A549 treated with GW870086 at 1 μM for 4 hours (cell line): Measurements from ENCODE around the gene RACGAP1. TPM values are rescaled to one million over a fixed set of nuclear protein-coding genes. Genes with fewer than 3 reads are reported as not detected.

ENCODE experiments used
- total RNA-seq: library from RNA; stranded (reverse); fragments of 200-300 nt; extraction: Qiagen RNA extraction; gene quantifications from 5 replicates; pipeline ENCODE4 v1.2.3, GENCODE V29; 2022; ENCODE audit warnings: low read depth

RACGAP1 gene, protein sequence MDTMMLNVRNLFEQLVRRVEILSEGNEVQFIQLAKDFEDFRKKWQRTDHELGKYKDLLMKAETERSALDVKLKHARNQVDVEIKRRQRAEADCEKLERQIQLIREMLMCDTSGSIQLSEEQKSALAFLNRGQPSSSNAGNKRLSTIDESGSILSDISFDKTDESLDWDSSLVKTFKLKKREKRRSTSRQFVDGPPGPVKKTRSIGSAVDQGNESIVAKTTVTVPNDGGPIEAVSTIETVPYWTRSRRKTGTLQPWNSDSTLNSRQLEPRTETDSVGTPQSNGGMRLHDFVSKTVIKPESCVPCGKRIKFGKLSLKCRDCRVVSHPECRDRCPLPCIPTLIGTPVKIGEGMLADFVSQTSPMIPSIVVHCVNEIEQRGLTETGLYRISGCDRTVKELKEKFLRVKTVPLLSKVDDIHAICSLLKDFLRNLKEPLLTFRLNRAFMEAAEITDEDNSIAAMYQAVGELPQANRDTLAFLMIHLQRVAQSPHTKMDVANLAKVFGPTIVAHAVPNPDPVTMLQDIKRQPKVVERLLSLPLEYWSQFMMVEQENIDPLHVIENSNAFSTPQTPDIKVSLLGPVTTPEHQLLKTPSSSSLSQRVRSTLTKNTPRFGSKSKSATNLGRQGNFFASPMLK
- total RNA-seq: 68.2 to 84.2 TPM (median 78.5 TPM) in 5 replicates

DNA sequence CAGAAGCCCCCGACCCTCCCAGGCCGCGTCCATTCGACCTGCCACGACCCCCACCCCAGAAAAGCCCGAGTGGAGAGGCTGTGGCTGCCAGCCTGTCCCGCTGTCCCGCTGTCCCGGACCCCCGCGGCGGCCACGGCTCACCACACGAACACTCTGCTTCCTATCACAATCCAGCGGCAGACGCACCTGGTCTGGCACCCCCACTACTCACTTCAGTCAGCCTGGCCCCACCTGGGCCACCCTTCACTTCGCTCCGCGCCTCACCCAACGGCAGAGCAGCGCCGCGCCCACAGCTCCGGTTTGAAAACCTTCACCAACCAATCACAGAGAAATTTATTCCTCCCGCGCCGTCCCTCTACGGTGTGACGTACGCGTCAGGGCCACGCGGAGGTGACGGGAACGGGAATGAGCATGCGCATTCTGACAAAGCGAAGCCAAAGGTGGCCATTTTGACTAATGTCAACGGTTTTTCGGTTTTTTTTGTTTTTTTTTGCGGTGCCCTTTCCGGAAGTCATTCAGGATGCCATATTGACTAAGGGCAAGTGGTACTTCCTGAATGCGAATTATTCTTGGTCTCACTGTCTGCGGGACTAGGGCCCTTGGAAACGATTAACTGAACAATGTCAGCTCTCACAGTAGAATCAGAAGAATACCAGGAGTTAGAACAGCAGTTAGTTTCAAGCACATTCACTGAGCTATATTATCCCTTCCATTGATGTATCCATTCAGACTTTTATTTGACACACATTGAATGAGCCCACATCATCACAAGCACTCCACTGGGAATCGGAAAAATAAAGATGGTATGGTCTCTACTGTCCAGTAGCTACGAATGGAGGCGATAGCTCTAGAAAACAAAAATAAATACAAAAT, at the start of gene RACGAP1:
Gene RACGAP1, minus strand, starts transcription at position 308 of the 873 bp plus-strand sequence. CDS start 8,779 bp downstream, outside the sequence.

DNA sequence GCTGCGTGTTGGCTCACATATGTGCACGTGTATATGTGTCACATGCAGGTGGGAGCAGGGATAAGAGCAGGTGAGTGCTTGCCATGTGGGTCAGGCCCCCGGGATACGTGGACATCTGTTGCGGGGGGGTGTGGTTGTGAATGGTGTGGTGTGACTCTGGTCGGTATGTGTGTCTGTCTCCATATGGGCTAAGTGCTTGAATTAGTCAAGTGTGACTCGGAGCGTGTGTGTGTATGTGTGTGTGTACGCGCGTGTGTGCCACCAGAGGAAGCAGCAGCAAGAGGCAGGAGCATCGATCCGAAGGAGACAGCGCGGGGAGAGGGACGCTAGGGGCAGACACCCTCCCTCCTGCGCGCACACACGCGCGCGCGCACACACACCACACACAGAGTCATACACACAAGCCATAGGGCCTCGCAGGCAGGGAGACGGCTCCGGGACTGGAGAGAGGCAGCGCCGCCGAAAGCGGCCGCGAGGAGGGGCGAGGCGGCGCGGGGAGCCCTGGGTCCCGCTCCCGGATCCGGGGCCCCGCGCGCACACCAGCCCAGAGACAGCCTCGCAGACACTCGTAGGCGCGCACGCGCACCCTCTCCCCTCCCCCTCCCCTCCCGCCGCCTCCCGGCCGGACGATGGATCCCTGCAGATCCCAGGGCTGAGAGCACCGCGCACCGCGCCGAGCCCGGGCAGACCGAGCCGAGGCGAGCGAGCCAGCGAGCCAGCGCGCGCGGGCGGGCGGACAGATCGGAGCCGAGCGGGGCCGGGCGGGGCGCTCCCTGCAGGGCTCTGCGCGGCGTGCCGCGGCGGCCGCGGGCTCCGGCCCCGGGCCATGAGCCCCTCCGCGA, 31.9 kb upstream of the RACGAP1 start, which contains the start of gene ASIC1:
Gene ASIC1, plus strand, starts transcription at position 597 of the 842 bp plus-strand sequence. CDS start 1,171 bp downstream, outside the sequence.

DNA sequence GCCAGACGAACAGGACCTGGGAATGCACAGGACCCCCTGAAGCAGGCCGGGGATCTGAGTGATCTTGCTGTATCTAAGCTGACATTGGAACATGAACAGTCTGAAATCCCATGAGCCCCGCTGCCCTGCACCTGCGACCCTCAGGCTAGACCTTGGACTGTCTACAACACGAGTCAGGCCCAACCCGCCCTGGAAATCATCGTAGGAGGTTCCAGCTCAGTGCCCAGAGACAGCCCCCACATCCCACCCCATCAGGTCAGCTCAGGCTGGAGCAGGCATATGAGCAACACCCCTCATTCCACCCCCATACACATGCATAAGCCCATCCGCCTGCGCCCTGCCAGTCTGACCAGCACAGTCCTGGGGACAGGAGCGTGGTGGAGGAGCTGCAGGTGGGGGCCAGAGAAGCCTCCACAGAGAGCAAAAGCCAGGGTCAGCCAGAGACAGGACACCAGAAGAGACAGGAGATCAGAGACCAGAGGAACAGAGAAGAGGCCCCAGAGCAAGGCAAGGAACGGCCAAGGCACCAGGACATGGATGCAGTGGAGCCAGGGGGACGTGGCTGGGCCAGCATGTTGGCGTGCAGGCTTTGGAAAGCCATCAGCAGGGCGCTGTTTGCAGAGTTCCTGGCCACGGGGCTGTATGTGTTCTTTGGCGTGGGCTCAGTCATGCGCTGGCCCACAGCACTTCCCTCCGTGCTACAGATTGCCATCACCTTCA, 52.5 kb downstream of the RACGAP1 start, which contains the start of gene AQP6:
Gene AQP6, plus strand, starts transcription at position 307 of the 720 bp plus-strand sequence. Its CDS starts 227 bp downstream, at position 534.

DNA sequence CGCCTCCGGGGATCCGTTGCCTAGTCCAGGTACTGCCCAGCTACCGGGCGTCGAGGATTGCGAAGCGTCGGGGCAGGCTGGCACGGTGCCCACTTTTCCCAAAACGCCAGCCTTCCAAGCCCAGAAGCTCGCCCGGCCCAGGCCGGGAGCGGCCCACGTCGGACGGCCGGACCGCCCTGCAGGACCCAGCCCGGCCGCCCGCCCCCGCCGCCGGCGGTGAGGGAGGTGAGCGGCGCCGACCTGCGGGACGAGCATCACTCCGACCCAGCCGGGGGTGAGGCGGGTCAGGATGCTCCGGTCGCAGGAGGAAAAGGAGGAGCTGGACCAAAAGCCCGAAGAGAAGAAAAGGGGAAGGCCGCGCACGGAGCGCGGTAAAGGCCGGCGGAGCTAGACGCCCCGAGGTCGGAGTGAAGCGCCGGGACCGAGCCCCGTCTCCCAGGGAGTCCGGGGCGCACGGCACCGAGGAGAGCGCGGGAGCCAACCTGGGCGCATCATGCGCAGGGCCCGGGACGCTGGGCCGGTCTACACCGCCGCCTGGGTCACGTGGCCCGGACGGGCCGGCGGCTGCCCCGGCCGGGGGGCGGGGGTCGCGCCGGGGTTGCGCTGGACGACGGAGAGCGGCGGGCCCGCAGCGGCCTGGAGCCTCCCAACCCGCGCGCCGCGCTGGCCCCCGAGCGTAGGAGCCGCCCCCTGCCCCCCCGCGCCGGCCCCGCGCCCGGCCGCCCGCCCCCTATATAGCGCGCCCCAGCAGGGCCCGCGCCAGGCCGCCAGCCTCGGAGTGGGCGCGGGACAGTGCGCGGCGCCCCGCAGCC, 64.0 kb downstream of the RACGAP1 start, which contains the start of gene AQP5:
Gene AQP5, plus strand, starts transcription at position 762 of the 812 bp plus-strand sequence. CDS start 146 bp downstream, outside the sequence.

DNA sequence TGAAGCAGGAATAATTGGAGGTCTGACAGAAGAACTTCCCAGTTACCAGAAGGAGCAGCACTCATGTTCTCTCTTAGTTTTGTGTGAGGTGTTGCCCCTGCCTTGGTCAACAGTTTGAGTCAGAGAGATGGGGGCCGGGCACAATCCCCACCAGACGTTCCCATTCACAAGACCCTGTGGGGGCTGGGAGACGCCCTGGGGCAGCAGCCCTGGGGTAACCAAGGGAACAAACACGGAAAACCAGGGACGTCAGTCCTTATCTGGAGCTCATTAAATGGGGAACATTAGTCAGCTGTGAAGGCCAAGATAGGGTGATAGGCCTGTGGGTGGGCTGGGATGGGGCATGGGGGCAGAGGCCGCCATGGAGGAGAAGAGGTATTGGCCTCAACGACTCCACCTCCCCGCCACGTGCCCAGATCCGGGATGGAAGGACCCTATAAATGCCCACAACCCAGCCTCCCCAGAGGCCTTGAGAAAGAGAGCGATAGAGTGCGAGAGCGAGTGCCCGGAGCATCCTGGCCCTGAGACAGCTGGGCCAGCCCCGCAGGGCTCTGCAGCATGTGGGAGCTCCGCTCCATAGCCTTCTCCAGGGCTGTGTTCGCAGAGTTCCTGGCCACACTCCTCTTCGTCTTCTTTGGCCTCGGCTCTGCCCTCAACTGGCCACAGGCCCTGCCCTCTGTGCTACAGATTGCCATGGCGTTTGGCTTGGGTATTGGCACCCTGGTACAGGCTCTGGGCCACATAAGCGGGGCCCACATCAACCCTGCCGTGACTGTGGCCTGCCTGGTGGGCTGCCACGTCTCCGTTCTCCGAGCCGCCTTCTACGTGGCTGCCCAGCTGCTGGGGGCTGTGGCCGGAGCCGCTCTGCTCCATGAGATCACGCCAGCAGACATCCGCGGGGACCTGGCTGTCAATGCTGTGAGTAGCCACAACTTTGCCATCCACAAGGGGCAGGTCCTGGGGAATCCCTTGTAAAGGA, 74.7 kb downstream of the RACGAP1 start, which contains the start of gene AQP2:
Gene AQP2, plus strand, starts transcription at position 465 of the 979 bp plus-strand sequence. Its CDS starts 94 bp downstream, at position 559.

Other genes with a start within 250 kb of the RACGAP1 start
- gene NCKAP5L, start 197.1 kb downstream of the RACGAP1 start, total RNA-seq: 7.5 to 9.3 TPM (median 8.1 TPM) in 5 replicates
- 3.8 to 4.4 TPM (median 4.2 TPM) in 5 replicates for gene BCDIN3D, start 182.4 kb downstream of the RACGAP1 start, total RNA-seq
- gene FAIM2, start 121.6 kb downstream of the RACGAP1 start, total RNA-seq: 0.28 TPM in 1 of 5 replicates, not detected in the others
- gene AQP2, start 74.8 kb downstream of the RACGAP1 start, total RNA-seq: not detected in 5 replicates
- gene AQP5, start 63.6 kb downstream of the RACGAP1 start, total RNA-seq: not detected in 5 replicates
- not detected in 5 replicates for gene AQP6, start 52.5 kb downstream of the RACGAP1 start, total RNA-seq
- gene ASIC1, start 32.1 kb upstream of the RACGAP1 start, total RNA-seq: 4.9 to 6.2 TPM (median 5.6 TPM) in 5 replicates
- gene SMARCD1, start 59.8 kb upstream of the RACGAP1 start, total RNA-seq: 64.2 to 81.3 TPM (median 67.8 TPM) in 5 replicates
- 0.11 to 0.35 TPM (median 0.19 TPM) in 5 replicates for gene GPD1, start 78.5 kb upstream of the RACGAP1 start, total RNA-seq
- gene COX14, start 86.7 kb upstream of the RACGAP1 start, total RNA-seq: 68.5 to 85.2 TPM (median 72.6 TPM) in 5 replicates
- gene CERS5, start 141.9 kb upstream of the RACGAP1 start, total RNA-seq: 25.6 to 29.4 TPM (median 27.0 TPM) in 5 replicates